HL-60 (cell line): ENCODE data around the gene SH3RF3.

Experiments used
- CTCF ChIP-seq: IDR thresholded peaks from one replicate; pipeline ENCODE4 v1.5.1; 2011; ENCODE audit warnings: low read length, control low read depth, inconsistent platforms; ENCODE audit not compliant: insufficient read depth
- GABPA ChIP-seq: IDR thresholded peaks from 2 replicates; pipeline ENCODE4 v1.6.1; 2012; ENCODE audit warnings: low read depth
- POLR2AphosphoS5 ChIP-seq: IDR thresholded peaks from 2 replicates; pipeline ENCODE4 v1.6.1; 2012; ENCODE audit warnings: low read depth
- SPI1 ChIP-seq: IDR thresholded peaks from 2 replicates; pipeline ENCODE4 v1.6.1; 2012; ENCODE audit warnings: low read depth, mild to moderate bottlenecking, borderline replicate concordance
- TF ChIP-seq, protein P1 (sequence below): IDR thresholded peaks from 2 replicates; pipeline ENCODE4 v1.6.1; 2012; ENCODE audit warnings: low read depth; ENCODE audit not compliant: insufficient replicate concordance

DNA sequence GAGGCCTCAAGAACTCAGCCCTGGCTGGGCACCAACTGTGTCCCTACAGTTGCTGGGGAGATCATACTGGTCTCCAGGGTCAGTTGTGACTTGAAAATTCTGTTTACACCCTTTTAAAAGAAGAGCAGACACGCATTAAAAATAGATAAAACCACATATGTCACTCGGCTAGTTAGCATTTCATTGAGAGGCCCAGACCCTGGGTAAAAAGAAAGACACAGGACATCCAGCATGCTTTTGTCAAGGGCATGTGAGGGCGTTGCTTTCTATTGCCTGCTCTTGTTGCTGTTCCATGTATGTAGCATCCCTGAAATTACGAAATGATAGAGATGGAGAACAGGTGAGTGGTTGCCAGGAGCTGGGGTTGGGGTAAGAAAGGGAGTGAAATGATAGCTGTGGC lies 390.5 kb downstream of the SH3RF3 start:
- TF ChIP-seq CTCF (no peak), SPI1 (no peak), POLR2AphosphoS5 (no peak), GABPA (no peak)
- TF ChIP-seq, protein P1, sequence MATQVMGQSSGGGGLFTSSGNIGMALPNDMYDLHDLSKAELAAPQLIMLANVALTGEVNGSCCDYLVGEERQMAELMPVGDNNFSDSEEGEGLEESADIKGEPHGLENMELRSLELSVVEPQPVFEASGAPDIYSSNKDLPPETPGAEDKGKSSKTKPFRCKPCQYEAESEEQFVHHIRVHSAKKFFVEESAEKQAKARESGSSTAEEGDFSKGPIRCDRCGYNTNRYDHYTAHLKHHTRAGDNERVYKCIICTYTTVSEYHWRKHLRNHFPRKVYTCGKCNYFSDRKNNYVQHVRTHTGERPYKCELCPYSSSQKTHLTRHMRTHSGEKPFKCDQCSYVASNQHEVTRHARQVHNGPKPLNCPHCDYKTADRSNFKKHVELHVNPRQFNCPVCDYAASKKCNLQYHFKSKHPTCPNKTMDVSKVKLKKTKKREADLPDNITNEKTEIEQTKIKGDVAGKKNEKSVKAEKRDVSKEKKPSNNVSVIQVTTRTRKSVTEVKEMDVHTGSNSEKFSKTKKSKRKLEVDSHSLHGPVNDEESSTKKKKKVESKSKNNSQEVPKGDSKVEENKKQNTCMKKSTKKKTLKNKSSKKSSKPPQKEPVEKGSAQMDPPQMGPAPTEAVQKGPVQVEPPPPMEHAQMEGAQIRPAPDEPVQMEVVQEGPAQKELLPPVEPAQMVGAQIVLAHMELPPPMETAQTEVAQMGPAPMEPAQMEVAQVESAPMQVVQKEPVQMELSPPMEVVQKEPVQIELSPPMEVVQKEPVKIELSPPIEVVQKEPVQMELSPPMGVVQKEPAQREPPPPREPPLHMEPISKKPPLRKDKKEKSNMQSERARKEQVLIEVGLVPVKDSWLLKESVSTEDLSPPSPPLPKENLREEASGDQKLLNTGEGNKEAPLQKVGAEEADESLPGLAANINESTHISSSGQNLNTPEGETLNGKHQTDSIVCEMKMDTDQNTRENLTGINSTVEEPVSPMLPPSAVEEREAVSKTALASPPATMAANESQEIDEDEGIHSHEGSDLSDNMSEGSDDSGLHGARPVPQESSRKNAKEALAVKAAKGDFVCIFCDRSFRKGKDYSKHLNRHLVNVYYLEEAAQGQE: no peak
